Activated naive CD4-positive, alpha-beta T cell treated with anti-CD3 and anti-CD28 coated beads for 36 hours (primary cell): ENCODE data around the gene PSMD6. TPM values are rescaled to one million over a fixed set of nuclear protein-coding genes. Genes with fewer than 3 reads are reported as not detected.
A peak's percentile ranks its signal among the peaks of the same experiment; 100 is the strongest.

ENCODE experiments used
- CTCF ChIA-PET: fragments of 350-600 bp; sonication (Branson Sonifier 250); formaldehyde crosslinking; loops from one replicate; lab custom pipeline; 2021; ENCODE audit warnings: antibody characterized with exemption; lab: Charles Lee
- DNase-seq: peaks from one replicate; pipeline ENCODE4 v3.0.0-alpha.2; 2020
- H3K27ac Mint-ChIP-seq: one replicate; pipeline ENCODE4 v1.8.0; 2021; ENCODE audit warnings: mild to moderate bottlenecking, mixed read lengths
- H3K27me3 Mint-ChIP-seq: one replicate; pipeline ENCODE4 v1.8.0; 2021; ENCODE audit warnings: low read depth, mixed read lengths
- H3K36me3 Mint-ChIP-seq: one replicate; pipeline ENCODE4 v1.8.0; 2021; ENCODE audit warnings: low read depth, mixed read lengths
- H3K4me1 Mint-ChIP-seq: one replicate; pipeline ENCODE4 v1.8.0; 2021; ENCODE audit warnings: low read depth, mixed read lengths
- H3K4me3 Mint-ChIP-seq: one replicate; pipeline ENCODE4 v1.8.0; 2021; ENCODE audit warnings: mild to moderate bottlenecking, moderate library complexity, mixed read lengths
- H3K9me3 Mint-ChIP-seq: one replicate; pipeline ENCODE4 v1.8.0; 2021; ENCODE audit warnings: mixed read lengths
- intact Hi-C: fragments of 100-400 bp; cut with micrococcal nuclease; formaldehyde crosslinking; loops from one replicate; pipeline ENCODE4 v1.15.1; 2023
- total RNA-seq, 2 experiments: library from RNA; stranded (reverse); gene quantifications; one replicate each; pipeline ENCODE4 v1.2.3, GENCODE V29; 2021

PSMD6 gene
- total RNA-seq, 2 experiments from 2014 or later, result 101 to 103 TPM

DNA sequence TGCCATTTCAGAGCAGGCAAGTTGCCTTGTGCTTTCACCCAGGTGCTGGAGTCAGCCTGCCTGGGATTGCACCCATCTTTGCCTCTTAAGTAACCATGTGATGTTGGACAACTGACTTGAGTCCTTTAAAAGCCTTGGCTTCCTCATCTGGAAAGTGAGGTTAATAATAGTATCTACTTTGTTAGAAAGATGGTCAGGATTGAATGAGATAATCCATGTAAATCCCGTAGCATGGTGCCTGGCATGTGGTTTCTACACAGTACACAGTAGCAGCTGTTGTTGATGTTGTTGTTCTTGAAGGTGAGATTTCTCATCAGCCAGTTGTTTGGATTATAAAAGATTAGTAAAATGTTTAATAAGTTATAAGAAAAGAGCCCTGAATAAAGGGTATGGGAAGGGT is 48.8 kb downstream of the PSMD6 start:
- H3K36me3 Mint-ChIP-seq, result peaks cover 6% of the 10 kb centered on the region

DNA sequence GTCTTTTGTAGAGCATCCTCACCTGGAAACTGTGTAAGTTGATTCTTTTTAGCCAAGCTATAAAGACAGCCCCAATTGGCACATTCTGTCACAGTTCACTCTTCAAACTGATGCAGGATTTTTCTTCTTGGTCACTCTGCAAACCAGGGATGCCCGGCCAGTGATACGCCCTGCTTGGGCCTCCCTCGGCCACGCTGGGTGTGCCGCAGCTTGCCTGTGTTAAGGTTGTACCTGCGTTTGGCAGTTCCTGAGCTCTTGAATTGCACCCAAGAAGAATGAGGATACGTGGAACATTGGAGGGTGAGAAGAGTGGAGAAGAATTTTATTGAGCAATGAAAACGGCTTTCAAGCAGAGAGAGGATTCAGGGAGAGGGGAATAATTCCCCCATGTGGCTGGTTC is 49.9 kb downstream of the PSMD6 start:
- H3K27me3 Mint-ChIP-seq, result no peaks in the 10 kb centered on the region
- intact Hi-C loops, result no loop called here

More for the DNA sequence above, 48.8 kb downstream of the PSMD6 start:
- no peak overlapping the region for H3K27ac Mint-ChIP-seq
- no peaks in the 10 kb centered on the region for H3K9me3 Mint-ChIP-seq
- no peaks in the 10 kb centered on the region for H3K27me3 Mint-ChIP-seq
- H3K4me1 Mint-ChIP-seq, result peaks cover 92% of the 10 kb centered on the region
- no peak for DNase-seq
- CTCF ChIA-PET, result interaction anchor here (8.2 kb wide), 1 partner anchor 9 kb away, joined by 83 read pairs; no protein-coding TSS in a partner anchor
- H3K4me3 Mint-ChIP-seq, result no peak overlapping the region
- intact Hi-C loops, result no loop called here

DNA sequence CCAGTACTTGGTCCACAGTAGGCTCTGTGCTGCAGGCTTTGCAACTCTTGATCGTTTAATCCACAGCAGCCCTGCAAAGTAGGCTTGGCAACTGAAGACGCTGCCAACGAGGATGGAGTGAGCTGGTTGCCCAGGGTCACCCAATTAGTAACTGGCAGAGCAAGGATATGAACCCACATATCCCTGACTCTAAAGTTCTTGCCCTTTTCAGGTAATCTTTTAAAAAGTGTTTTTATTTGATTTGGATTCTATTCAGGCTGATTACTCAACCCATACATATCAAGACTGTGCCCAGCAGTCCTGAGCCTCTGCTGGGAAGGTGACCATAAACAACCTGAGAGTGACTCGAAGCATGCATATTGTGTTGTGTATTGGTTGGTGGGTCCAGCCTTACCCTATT is 50.3 kb downstream of the PSMD6 start:
- H3K27ac Mint-ChIP-seq, result peak overlapping the region; percentile 87
- DNase-seq, result no peak
- H3K4me1 Mint-ChIP-seq, result peaks cover 88% of the 10 kb centered on the region
- CTCF ChIA-PET, result interaction anchor here (0.8 to 8.2 kb wide), 3 partner anchors 8 to 50 kb away, joined by 3 to 83 read pairs (median 3); no protein-coding TSS in a partner anchor
- no peaks in the 10 kb centered on the region for H3K9me3 Mint-ChIP-seq
- H3K27me3 Mint-ChIP-seq, result no peaks in the 10 kb centered on the region
- no peak overlapping the region for H3K4me3 Mint-ChIP-seq
- intact Hi-C loops, result no loop called here
- H3K36me3 Mint-ChIP-seq, result peaks cover 6% of the 10 kb centered on the region

More for the DNA sequence above, 49.9 kb downstream of the PSMD6 start:
- Mint-ChIP-seq H3K4me3 (no peak overlapping the region), H3K9me3 (no peaks in the 10 kb centered on the region), H3K27ac (peak overlapping the region; percentile 87), H3K4me1 (peaks cover 92% of the 10 kb centered on the region), H3K36me3 (peaks cover 6% of the 10 kb centered on the region)
- CTCF ChIA-PET, result interaction anchor here (8.2 kb wide), 1 partner anchor 8 kb away, joined by 83 read pairs; no protein-coding TSS in a partner anchor
- no peak for DNase-seq

DNA sequence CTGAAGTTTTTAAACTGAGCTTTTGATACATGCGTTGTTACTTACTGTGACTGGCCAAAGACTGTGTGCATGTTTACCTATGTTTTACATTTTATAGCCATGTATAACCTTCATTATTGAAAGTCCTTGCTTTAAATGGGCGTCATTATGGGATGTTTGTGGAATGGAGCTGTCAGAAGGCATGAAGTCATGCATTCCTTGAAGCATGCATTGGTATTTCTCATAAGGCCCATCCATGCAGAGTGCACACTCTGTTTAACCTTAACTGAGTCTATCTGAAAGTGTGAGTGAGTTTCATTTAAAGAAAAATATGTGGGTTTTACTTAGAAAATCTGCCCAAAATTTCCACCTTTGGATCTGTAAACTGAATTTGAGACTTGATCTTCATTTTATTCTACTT is 51.1 kb downstream of the PSMD6 start:
- intact Hi-C loops, result no loop called here
- Mint-ChIP-seq H3K4me1 (peaks cover 86% of the 10 kb centered on the region), H3K36me3 (peaks cover 6% of the 10 kb centered on the region), H3K27ac (peak overlapping the region; percentile 87), H3K9me3 (no peaks in the 10 kb centered on the region), H3K4me3 (no peak overlapping the region), H3K27me3 (no peaks in the 10 kb centered on the region)
- no peak for DNase-seq
- CTCF ChIA-PET, result interaction anchor here (0.6 to 8.2 kb wide), 5 partner anchors 7 to 60 kb away, joined by 3 to 83 read pairs (median 3); partner anchors contain the start of gene SCAANT1

DNA sequence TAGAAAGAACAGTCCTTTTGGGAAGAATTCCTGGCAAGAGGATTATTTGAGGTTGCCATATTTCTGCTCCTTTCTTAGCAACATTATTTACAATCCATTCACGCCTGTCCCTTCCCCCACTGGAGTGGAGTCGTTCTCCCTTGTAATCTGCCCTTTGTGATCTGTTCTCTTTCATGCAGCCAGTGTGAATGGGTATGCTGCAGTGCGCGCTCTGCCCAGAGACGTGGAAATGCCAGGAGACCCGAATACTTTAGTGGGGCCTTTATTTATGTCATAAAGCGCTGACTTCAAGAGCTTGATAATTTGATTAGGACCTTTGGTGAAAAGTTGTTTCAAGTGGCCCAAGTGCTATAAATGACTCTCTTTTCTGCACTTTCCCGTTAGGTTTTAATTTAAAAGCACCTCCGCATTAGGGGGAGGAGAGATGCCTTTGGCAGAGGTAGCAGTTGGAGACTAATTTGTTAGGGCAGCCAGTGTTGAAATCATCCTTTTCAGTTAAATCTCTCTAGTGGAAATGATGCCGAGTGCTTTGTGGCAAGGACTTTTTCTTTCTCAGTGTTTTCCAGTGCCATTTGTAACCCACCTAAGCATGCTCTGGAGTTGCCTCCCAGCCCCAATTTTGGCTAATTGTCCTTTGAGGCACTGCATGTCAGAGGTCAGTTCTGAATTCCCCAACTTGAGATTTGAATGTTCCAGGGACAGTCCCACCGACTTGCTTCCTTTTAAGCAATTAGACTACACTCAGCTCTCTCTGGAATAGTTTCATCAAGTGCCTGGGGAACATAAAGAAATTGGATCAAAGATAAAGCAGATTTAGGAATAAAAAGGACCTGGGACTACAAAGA is 52.4 kb downstream of the PSMD6 start:
- peaks cover 6% of the 10 kb centered on the region for H3K36me3 Mint-ChIP-seq
- DNase-seq, result no peak
- H3K4me3 Mint-ChIP-seq, result peak overlapping the region; percentile 78
- H3K9me3 Mint-ChIP-seq, result no peaks in the 10 kb centered on the region
- H3K27me3 Mint-ChIP-seq, result no peaks in the 10 kb centered on the region
- peaks cover 85% of the 10 kb centered on the region for H3K4me1 Mint-ChIP-seq
- CTCF ChIA-PET, result interaction anchor here (0.6 to 1.2 kb wide), 2 partner anchors 40 to 59 kb away, joined by 3 read pairs; no protein-coding TSS in a partner anchor
- intact Hi-C loops, result loop anchor here (1.0 kb wide), 1 partner anchor 7 kb away; no protein-coding TSS in a partner anchor
- H3K27ac Mint-ChIP-seq, result peak overlapping the region; percentile 93

DNA sequence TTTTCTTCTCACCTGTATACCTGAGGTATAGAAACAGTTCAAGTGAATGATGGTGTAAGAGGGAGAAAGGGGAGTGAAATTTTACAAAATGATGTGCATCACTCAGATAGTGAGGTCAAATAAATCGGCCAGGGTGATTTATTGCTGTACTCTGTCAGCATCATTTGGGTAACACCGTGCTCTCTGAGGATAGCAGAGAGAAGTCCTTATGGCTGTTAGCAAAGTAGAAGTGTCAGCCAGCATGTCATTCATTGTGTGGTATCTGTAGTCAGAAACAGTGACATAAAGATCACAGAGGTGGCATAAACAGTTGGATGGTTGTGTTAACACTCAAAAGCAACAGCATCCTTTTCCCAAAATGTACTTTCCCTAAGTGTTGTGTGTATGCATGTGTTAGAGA is 53.4 kb downstream of the PSMD6 start:
- H3K27me3 Mint-ChIP-seq, result no peaks in the 10 kb centered on the region
- H3K27ac Mint-ChIP-seq, result peak overlapping the region; percentile 93
- CTCF ChIA-PET, result interaction anchor here (1.2 kb wide), 1 partner anchor 40 kb away, joined by 3 read pairs; no protein-coding TSS in a partner anchor
- no peaks in the 10 kb centered on the region for H3K9me3 Mint-ChIP-seq
- H3K36me3 Mint-ChIP-seq, result peaks cover 6% of the 10 kb centered on the region
- intact Hi-C loops, result loop anchor here (1.0 to 5.0 kb wide), 2 partner anchors 8 to 108 kb away; partner anchors contain the start of genes ATXN7 and THOC7
- H3K4me1 Mint-ChIP-seq, result peaks cover 85% of the 10 kb centered on the region
- no peak for DNase-seq
- peak overlapping the region; percentile 78 for H3K4me3 Mint-ChIP-seq

DNA sequence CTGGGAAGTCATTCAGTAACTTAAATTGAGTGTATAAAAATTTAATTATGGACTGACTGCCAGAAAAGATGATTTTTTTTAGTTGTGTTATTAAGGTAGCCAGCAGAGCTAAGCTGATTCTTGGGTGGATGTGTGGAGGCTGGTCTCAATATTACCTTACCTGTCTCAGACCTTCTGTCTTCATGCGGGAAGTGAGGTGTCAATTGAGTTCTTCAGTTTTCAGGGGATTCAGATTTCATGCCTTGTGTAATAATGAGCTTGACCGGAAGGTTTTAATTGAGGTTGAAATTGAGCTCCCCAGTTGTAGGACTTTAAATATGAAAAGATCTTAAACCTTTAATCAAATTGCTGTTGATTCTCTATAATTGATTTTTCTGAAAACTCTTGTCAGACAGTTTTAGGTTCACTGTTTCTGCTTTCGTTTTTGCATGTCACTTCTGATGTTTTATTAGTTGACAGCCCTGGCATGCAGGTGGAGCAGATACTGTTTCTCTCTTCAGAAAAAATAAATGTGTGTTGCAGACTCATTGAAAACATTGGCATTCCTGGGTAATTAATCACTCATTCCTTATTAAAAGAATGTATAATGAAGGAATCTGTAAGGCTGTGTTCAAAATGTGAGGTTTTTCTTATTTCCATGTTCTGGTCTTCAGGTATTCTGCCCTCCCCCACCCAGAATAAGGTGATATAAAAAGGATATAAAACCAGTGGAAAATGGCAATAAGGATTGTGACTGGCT is 54.5 kb downstream of the PSMD6 start:
- Mint-ChIP-seq H3K27ac (peak overlapping the region; percentile 93), H3K27me3 (no peaks in the 10 kb centered on the region), H3K4me1 (peaks cover 80% of the 10 kb centered on the region), H3K36me3 (peaks cover 6% of the 10 kb centered on the region), H3K4me3 (peak overlapping the region; percentile 78), H3K9me3 (no peaks in the 10 kb centered on the region)
- CTCF ChIA-PET, result interaction anchor here (0.6 to 8.4 kb wide), 5 partner anchors 8 to 433 kb away, joined by 3 to 83 read pairs (median 4); partner anchors contain the start of gene PSMD6
- DNase-seq, result no peak
- intact Hi-C loops, result loop anchor here (1.0 to 5.0 kb wide), 2 partner anchors 55 to 106 kb away; partner anchors contain the start of genes ATXN7, PSMD6 and THOC7

DNA sequence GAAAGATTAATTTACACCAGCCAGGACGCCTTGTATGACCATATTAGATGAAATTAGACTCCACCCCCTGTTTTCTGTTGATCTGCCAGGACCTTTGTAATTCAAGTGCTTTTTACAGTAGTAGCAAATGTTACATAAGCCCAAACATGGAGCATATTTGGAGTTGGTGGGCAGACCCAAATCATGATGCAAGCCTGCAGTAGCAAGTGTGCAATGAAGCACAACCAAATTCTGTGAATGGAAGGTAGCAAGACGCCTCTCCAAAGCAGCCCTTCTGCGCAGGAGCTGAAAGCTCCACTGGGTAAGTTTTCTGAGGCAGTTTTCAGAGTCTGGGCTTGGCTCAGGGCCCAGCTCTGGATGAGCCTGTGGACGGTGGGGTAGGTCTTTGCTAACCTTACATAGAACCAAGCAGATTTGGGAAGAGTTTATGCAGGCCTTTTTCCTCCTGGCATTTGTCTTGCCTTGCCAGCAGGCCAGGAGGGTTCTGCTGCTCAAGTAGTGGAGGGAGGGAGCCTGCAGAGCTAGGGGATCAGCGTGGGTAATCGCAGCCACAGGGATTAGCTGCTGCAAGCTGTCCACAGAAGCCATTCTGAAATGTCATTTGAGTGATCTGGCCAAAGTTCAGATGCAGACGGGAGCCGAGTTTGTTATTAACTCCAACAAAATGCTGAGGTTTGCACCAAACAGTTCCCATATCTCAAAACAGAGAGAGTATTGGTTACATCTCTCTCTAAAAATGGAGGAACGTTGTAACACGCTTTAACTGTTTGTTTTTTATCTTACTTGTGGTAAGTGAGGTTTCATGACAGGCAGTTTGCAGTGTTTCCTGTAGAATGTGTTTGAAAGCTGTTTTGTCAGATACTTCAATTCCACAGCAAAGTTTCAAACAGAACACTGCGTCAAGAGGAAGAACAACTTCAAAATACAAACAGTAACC is 55.4 kb downstream of the PSMD6 start:
- DNase-seq, result peak; percentile 48
- H3K4me3 Mint-ChIP-seq, result peak overlapping the region; percentile 78
- peaks cover 1% of the 10 kb centered on the region for H3K36me3 Mint-ChIP-seq
- CTCF ChIA-PET, result interaction anchor here (0.6 to 8.4 kb wide), 7 partner anchors 8 to 434 kb away, joined by 3 to 83 read pairs (median 4); partner anchors contain the start of gene PSMD6
- H3K27ac Mint-ChIP-seq, result peak overlapping the region; percentile 93
- H3K27me3 Mint-ChIP-seq, result no peaks in the 10 kb centered on the region
- intact Hi-C loops, result loop anchor here (1.0 to 5.0 kb wide), 4 partner anchors 13 to 106 kb away; partner anchors contain the start of genes ATXN7, PSMD6 and THOC7
- H3K4me1 Mint-ChIP-seq, result peaks cover 72% of the 10 kb centered on the region
- H3K9me3 Mint-ChIP-seq, result no peaks in the 10 kb centered on the region

DNA sequence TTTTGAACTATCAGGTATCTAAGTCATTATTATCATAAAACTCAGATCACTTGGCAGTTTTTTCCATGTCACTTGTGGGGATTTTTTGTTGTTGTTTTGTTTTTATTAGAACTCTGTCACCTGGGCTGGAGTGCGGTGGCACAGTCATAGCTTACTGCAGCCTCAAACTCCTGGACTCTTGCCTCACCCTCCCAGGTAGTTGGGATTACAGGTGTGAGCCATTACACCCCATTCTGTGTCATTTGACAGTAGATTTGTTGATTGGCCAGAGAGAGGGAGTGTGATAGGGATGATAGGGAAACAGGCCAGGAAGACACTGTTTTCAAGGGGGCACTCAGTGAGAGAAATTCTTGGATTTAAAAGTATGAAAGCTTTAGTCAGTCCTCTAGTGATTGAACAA is 56.4 kb downstream of the PSMD6 start:
- H3K36me3 Mint-ChIP-seq, result no peaks in the 10 kb centered on the region
- H3K4me3 Mint-ChIP-seq, result no peak overlapping the region
- peak overlapping the region; percentile 89 for H3K27ac Mint-ChIP-seq
- no peak for DNase-seq
- H3K9me3 Mint-ChIP-seq, result no peaks in the 10 kb centered on the region
- CTCF ChIA-PET, result interaction anchor here (0.7 to 8.4 kb wide), 5 partner anchors 10 to 57 kb away, joined by 3 to 83 read pairs (median 4); partner anchors contain the start of gene PSMD6
- intact Hi-C loops, result loop anchor here (1.0 to 5.0 kb wide), 3 partner anchors 14 to 105 kb away; partner anchors contain the start of genes ATXN7 and THOC7
- peaks cover 61% of the 10 kb centered on the region for H3K4me1 Mint-ChIP-seq
- no peaks in the 10 kb centered on the region for H3K27me3 Mint-ChIP-seq

DNA sequence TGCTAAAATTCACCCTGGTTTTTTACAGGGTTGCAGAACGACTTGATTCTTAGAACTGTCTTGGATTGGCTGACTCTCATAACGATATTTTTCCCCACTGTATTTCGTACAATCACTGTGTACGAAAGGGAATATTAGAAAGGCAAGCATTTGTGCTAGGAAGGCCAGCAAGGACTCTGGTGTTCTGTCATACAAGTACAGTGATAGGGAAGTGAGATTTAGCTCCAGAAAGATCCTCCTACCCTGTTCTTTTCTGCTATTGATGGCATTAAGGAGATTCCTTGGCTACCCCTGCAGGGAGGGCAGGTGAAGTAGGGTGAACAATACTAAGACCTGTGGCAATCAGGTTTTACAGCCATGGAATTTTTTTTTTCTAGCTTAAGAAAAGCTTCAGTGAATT is 57.3 kb downstream of the PSMD6 start:
- DNase-seq, result no peak
- H3K9me3 Mint-ChIP-seq, result no peaks in the 10 kb centered on the region
- intact Hi-C loops, result loop anchor here (2.0 to 5.0 kb wide), 2 partner anchors 15 to 104 kb away; partner anchors contain the start of genes ATXN7 and THOC7
- CTCF ChIA-PET, result interaction anchor here (0.8 to 8.4 kb wide), 4 partner anchors 10 to 27 kb away, joined by 3 to 83 read pairs (median 24); no protein-coding TSS in a partner anchor
- peaks cover 54% of the 10 kb centered on the region for H3K4me1 Mint-ChIP-seq
- peak overlapping the region; percentile 89 for H3K27ac Mint-ChIP-seq
- H3K4me3 Mint-ChIP-seq, result no peak overlapping the region
- no peaks in the 10 kb centered on the region for H3K36me3 Mint-ChIP-seq
- H3K27me3 Mint-ChIP-seq, result no peaks in the 10 kb centered on the region
